NCI-H2081 treated with DMSO at 0.1 percent for 48 hours (cell line): Measurements from ENCODE around the gene SPOCK3.
"Not testable (repeated sequence)": the region's sequence is repeated elsewhere in the genome, so short reads cannot be mapped to it uniquely, and the experiment has no call there.

Experiments used
- DNase-seq: peaks from one replicate; lab custom pipeline; 2025; lab: John Stamatoyannopoulos, UW

SPOCK3 gene

DNA sequence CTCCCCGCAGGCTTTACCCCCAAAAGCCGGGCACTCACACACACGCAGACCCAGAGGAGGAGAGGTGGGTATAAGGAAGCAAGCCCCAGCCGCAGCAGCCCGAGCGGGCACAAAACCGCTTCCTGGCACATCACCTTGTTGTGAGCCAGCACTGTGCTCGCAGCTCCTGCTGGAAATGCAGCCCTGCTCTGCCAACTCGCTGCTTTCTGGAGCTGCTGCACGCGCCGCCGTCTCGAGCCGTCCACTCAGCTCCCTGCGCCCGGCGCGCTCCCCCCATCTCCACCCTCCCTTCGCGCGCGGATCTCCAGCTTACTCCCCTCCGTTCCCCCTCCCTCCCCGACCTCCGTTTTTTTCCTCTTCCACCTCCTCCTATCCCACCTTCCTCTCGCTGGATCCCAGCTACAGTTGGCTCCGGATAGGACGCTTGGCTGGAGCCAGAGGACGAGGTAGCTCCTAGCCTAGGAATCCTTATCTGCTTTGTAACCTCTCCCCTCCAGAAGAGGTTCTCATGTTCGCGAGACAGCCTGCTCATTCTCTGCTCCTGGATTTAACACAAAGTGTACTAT is at the start of gene SPOCK3:
TSS of gene SPOCK3 (minus strand) at position 179 of the 566 bp plus-strand sequence.
- peak; percentile 7 for DNase-seq

DNA sequence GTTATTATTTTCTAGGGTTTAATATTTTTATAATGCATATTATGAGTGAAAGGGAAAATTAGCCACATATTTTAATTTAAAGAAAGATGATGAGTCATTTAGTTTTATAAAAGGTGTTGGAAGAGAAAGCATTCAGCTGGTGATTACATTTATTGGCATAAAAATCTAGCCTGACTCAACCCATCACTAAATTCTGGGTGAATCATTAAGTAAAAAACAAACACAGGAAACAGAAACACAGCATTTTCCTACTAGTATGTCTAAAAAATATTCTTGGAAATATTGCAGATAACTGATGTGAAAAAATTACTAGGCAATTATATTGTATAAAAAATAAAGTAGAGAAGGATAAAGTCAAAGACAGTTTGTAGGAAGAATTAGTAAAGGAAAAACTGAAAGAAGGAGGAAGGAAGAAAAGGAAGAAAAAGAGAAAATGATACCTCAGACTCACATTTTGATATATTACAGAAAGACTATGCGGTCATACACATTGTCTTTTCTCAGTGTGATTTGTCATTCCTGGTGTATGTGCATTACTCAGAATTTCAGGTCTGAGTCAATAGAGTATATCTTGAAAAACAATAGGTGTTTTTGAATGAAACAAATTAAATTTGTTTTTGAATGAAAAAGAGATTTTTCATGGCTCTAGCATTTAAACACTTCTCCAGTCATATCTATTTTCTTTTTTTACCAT is 48.0 kb upstream of the SPOCK3 start:
- DNase-seq: no peak

- DNase-seq: not testable (repeated sequence)
Measured at GRCh38 chr4:167281545-167281944, 47.3 kb upstream of the SPOCK3 start.

DNA sequence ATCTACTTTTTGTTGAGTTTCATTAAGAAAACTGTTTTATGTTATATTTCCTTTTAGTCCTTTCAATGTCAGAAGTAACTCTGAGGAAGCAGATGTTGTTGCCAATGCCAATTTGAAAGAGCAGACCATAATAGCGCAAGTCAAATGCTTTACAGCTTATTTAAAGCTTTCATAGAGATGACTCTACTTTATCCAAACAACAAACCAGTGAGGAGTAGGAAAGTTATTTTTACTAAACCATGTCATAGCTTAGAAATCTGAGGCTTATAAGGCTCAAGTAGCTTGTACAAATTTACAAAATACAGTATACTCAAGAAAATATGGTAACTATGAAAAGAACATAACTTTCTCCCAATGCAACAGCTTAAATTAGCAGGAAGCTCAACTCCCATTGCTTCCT is 40.1 kb upstream of the SPOCK3 start:
- no peak for DNase-seq

DNA sequence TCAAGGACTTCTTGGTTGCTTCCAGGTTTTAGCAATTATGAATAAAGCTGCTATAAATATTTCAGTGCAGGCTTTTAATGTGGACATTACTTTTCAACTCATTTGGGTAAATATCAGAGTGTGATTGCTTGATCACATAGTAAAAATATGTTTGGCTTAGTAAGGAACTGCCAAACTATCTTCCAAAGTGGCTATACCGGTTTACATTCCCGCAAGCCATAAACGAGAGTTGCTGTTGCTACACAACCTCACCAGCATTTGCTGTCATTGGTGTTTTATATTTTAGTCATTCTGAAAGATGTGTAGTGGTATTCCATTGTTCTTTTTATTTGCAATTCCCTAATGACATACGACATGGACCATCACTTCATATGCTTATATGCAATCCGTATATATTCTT is 30.9 kb upstream of the SPOCK3 start:
- DNase-seq: no peak

DNA sequence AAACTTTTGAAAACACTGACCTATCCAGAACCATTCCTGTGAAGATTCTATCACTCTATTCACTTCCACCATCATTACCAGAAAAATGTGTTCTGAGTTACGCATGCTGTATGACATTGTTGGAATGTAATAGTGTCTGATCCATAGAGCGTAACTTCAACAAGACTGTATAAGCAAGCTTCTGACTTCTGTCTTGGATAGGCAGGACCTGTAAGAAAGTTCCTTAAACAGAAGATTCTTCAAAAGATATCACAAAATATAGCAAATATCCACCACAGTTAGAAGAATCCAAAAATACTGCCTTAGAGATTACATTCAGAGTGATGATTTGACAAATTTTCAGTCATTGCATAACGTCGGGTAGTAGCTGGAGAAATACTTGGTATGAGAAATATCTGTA is 14.0 kb upstream of the SPOCK3 start:
- no peak for DNase-seq

DNA sequence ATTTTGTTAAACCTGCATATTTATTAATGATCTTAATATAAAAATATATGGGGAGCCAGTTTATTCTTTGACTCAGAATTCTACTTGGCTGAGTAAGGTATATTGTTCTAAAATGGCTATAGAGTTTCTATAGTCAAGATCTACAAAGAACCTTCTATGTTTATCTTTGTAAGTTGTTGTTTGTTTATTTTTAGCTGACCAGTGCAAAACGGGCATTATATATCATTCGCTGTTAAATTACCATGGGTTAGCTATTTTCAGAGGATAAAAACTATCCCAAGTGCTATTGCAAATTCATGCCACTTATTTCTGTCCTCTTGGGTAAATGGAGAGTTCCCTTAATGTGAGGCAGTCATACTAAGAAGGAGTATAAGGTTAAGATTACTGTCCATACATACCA is 5.3 kb upstream of the SPOCK3 start:
- no peak for DNase-seq

DNA sequence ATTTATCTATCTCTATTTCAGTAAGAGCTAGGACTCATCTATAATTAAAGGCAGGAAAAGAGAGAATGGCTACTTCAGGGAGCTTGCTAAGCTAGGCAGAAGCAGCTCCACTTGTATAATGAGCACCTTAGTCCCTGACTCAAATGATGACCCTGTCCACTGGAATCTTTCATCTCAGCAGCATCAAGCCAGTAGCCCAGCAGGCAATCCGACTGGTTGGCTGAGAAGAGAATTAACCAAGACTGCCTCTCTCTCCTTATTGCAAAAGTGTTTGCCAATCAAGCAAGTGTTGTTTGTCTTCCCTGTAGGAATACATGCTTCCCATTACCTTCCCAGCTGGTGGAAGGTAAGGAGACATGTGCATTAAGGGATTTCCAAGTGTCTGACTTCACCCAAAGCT is 3.9 kb upstream of the SPOCK3 start:
- no peak for DNase-seq

GRCh38 chr4:167233685-167234315 is 494 bp downstream of the SPOCK3 start:
- no peak for DNase-seq

GRCh38 chr4:167232805-167233684 is 1.2 kb downstream of the SPOCK3 start:
- no peak for DNase-seq

DNA sequence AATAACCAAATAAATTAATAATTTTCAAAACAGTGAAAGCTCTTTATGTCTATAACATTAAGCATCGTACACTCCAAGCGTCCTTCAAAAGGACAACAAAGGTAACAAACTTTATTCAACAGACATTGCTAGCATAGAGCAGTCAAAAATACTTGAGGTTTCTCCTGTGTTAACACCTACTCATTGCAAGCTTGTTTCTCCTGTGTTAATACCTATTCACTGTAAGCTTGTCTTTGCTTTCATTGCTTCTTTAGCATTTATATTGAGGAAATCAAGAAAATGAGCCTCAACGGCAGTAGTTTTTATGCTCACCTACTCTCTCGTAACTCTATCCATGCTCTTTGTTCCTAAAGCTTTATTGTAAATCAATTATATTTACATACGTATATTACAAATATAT is 3.5 kb downstream of the SPOCK3 start:
- no peak for DNase-seq

DNA sequence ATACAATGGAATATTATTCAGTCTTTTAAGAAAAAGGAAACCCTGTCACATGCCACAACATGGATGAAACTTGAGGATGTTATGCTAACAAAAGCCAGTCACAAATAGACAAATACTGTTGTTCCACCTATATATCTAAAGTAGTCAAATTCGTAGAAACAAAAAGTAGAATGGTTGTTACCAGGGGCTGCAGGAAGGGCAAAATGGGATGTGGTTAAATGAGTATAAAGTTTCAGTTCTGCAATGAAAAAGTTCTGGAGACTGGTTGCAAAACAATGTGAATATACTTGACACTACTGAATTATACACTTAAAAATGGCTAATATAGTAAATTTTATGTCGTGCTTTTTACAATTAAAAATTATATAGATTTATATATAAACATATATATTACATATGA is 12.2 kb downstream of the SPOCK3 start:
- DNase-seq: no peak

- DNase-seq: no peak
Measured at GRCh38 chr4:167221084-167221483, 13.2 kb downstream of the SPOCK3 start.

DNA sequence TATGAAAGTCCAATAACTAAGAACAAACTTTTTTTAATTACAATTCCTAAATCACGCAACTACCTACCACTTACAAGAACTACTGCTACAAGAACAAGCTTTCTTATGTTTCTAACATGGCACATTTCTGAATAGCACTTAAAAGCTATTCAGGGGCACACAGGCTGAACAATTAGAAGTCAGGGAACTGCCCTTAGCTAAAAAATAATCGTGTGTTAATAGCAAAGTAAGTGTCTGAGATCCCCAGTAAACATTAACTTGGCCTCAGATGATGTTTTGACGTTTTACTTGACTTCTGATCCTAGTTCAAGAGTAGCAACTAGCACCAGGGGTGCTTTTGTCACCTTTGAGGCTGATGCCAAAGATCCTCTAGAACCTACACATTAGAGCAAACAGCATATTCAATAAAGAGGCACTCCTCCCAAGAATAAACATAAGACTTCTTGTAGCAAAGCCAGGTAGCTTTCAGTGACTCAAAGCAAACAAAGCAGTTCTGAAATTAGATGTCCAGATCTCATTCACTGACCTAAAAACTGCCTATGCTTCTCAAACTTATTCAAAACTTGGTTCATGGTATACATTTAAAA is 16.2 kb downstream of the SPOCK3 start:
- peak; percentile 66 for DNase-seq

GRCh38 chr4:167216783-167217182 is 17.5 kb downstream of the SPOCK3 start:
- no peak for DNase-seq

- DNase-seq: no peak
Measured at GRCh38 chr4:167210166-167210565, 24.1 kb downstream of the SPOCK3 start.

DNA sequence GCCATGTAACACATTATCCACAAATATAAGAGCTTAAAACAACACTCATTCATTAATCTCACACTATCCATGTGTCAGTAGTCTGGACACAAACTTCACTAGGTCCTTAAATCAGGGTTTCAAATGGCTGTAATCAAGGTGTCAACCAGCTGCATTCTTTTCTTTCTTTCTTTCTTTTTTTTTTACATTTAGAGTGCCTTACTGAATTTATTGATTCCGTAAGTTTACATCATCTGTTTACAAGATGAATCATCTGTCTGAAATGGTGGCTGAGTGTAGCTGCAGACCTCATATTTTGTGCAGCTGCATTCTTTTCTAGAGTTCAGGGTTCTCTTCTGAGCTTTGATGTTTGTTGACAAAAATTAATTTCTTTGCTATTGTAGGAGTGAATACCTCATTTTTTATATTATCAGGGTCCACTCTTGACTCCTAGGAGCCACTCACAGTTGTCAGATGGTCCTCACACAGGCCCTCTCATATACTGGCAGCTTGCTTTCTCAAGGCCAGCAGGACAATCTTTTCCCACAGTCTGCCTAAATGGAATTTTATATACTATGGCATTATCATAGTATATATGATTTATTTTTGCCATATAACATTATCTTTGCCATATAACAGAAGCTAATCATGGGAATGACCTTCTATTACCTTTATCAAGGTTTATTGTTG is 37.8 kb downstream of the SPOCK3 start:
- DNase-seq: no peak

GRCh38 chr4:167190379-167190778 is 43.9 kb downstream of the SPOCK3 start:
- no peak for DNase-seq

DNA sequence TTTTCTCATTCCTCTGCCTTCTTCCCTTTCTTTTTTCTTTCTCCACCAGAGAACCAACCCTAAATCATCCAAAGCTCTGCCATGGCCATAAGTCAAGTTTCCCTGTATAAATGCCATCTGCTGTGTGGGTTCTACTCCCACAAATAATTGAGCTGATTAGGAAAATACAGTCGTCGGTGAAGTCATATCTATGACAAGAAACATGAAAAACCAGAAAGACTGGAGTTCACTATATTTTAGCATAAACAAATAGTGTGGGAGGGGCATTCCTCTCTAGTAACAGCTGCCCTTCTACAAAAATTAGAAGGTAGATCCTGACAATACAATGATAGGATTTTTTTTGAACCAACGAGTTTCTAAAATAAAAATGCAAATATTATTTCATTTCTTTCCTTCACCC is 48.8 kb downstream of the SPOCK3 start:
- no peak for DNase-seq

DNA sequence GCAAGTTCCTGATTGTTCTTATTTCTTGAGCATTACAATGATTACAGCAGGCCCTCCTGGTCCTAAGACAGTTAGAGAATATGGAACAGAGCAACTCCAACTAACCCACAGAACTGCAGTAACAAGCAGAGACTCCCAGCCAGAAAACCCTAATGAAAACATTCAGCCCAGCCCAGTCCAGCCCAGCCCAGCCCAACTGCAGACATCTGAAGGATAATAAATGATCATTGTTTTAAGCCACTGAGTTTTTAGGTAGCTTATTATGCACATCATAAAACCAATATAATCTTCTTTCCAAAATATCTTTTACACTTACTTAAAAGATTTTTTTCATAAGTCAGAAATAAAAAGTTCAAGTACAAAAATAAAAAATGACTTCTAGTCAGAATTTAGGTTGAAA is 51.3 kb downstream of the SPOCK3 start:
- no peak for DNase-seq

- no peak for DNase-seq
Measured at GRCh38 chr4:167177925-167178324, 56.4 kb downstream of the SPOCK3 start.
